HCT116 (cell line): Measurements from ENCODE around the gene HHATL. TPM values are rescaled to one million over a fixed set of nuclear protein-coding genes. Genes with fewer than 3 reads are reported as not detected.
A peak's percentile ranks its signal among the peaks of the same experiment; 100 is the strongest.

ENCODE experiments used
- ATAC-seq: fragments of 200-7000 bp; cut with Tn5 transposase; 2 replicates; pipeline ENCODE4 v1.9.1; 2020; ENCODE audit warnings: mild to moderate bottlenecking, moderate library complexity
- BruUV-seq: library from RNA; stranded (reverse); fragments of 400-500 nt; replicated peaks from 2 replicates; lab custom pipeline; 2021; lab: Mats Ljungman, UMichigan
- CTCF ChIA-PET: fragments of 300-600 bp; sonication (Branson Sonifier 250); formaldehyde crosslinking; loops from one replicate; lab custom pipeline; 2021; ENCODE audit warnings: antibody characterized with exemption; lab: Charles Lee
- POLR2A ChIA-PET: fragments of 300-600, 350-600 bp; sonication (Branson Sonifier 250); formaldehyde crosslinking; loops from one replicate; lab custom pipeline; 2021; ENCODE audit warnings: antibody characterized with exemption; lab: Charles Lee
- RAD21 ChIA-PET, 2 experiments: fragments of 300-600 bp; sonication (Branson Sonifier 250); formaldehyde crosslinking; loops; one replicate each; lab custom pipeline; 2023; ENCODE audit warnings: low total read pairs in 2 of 2; ENCODE audit not compliant: uncharacterized antibody in 2 of 2, unreplicated experiment in 2 of 2, low non-redundant PET in 1 of 2; lab: Charles Lee
- DNase-seq: peaks from one replicate; pipeline ENCODE4 v3.0.0-alpha.2; 2010; ENCODE audit warnings: low read depth, low spot score
- H2AFZ ChIP-seq: fragments of 200-600 bp; shearing (Covaris generic), sonication (generic); 2 replicates; pipeline ENCODE4 v1.6.1; 2017; ENCODE audit warnings: low read depth, mixed run types, mixed read lengths, antibody characterized with exemption, low read length; ENCODE audit not compliant: poor library complexity, severe bottlenecking
- H3K27ac ChIP-seq: 2 replicates; pipeline ENCODE4 v1.5.1; 2012; ENCODE audit warnings: low read depth, low read length
- H3K27me3 ChIP-seq: fragments of 200-600 bp; sonication (generic); 2 replicates; pipeline ENCODE4 v1.6.1; 2016; ENCODE audit warnings: mixed run types, low read length, mixed read lengths; ENCODE audit not compliant: insufficient read depth
- H3K36me3 ChIP-seq, 2 experiments: fragments of 200-500 bp in 1 of 2; fragments of 200-600 bp in 1 of 2; sonication (Bioruptor generic) in 1 of 2; sonication (generic) in 1 of 2; 2 replicates each; pipeline versions ENCODE4 v1.5.1 to v1.6.1; 2014 to 2016; ENCODE audit warnings: low read length in 2 of 2, inconsistent platforms in 1 of 2, mixed read lengths in 1 of 2, mixed run types in 1 of 2; ENCODE audit not compliant: insufficient read depth in 2 of 2, control insufficient read depth in 1 of 2
- H3K4me1 ChIP-seq, 2 experiments: fragments of 200-600 bp in 1 of 2; sonication (generic) in 1 of 2; 2 replicates each; pipeline versions ENCODE4 v1.5.1 to v1.6.1; 2012 to 2017; ENCODE audit warnings: low read length in 2 of 2, inconsistent platforms in 1 of 2, mild to moderate bottlenecking in 1 of 2, mixed read lengths in 1 of 2, mixed run types in 1 of 2, moderate library complexity in 1 of 2; ENCODE audit not compliant: insufficient read depth in 2 of 2, control insufficient read depth in 1 of 2
- H3K4me2 ChIP-seq: fragments of 200-600 bp; sonication (generic); 2 replicates; pipeline ENCODE4 v1.6.1; 2017; ENCODE audit warnings: mixed run types, low read length, mixed read lengths
- H3K4me3 ChIP-seq, 2 experiments: fragments of 200-600 bp in 1 of 2; sonication (generic) in 1 of 2; replicated peaks in 1 of 2; 2 replicates each; pipeline ENCODE4 v1.5.1; 2011 to 2016; ENCODE audit warnings: low read length in 2 of 2, control low read depth in 1 of 2, low read depth in 1 of 2, mild to moderate bottlenecking in 1 of 2, mixed read lengths in 1 of 2, mixed run types in 1 of 2
- H3K79me2 ChIP-seq: fragments of 200-600 bp; sonication (generic); 2 replicates; pipeline ENCODE4 v1.6.1; 2017; ENCODE audit warnings: mild to moderate bottlenecking, mixed run types, low read length, moderate library complexity, mixed read lengths; ENCODE audit not compliant: insufficient read depth
- H3K9ac ChIP-seq: fragments of 200-600 bp; sonication (generic); 2 replicates; pipeline ENCODE4 v1.6.1; 2016; ENCODE audit warnings: low read length, mixed read lengths
- H3K9me2 ChIP-seq: fragments of 200-600 bp; sonication (generic), shearing (Covaris generic); 2 replicates; pipeline ENCODE4 v1.6.1; 2017; ENCODE audit warnings: mixed run types, mild to moderate bottlenecking, moderate library complexity; ENCODE audit not compliant: insufficient read depth
- H3K9me3 ChIP-seq, 2 experiments: fragments of 200-500 bp in 1 of 2; fragments of 200-600 bp in 1 of 2; sonication (Bioruptor generic) in 1 of 2; sonication (generic) in 1 of 2; 2 replicates each; pipeline ENCODE4 v1.6.1; 2014 to 2017; ENCODE audit warnings: low read length in 2 of 2, mixed read lengths in 2 of 2, inconsistent platforms in 1 of 2, low read depth in 1 of 2, mild to moderate bottlenecking in 1 of 2, mixed run types in 1 of 2, moderate library complexity in 1 of 2; ENCODE audit not compliant: control insufficient read depth in 1 of 2, insufficient read depth in 1 of 2
- H4K20me1 ChIP-seq: fragments of 200-600 bp; sonication (generic), shearing (Covaris generic); 2 replicates; pipeline ENCODE4 v1.6.1; 2017; ENCODE audit warnings: mixed run types, mild to moderate bottlenecking, moderate library complexity; ENCODE audit not compliant: insufficient read depth
- ATF3 ChIP-seq: IDR thresholded peaks from 2 replicates; pipeline ENCODE4 v1.6.1; 2012
- CBX3 ChIP-seq: IDR thresholded peaks from 2 replicates; pipeline ENCODE4 v1.6.1; 2012; ENCODE audit warnings: low read depth
- CEBPB ChIP-seq: IDR thresholded peaks from 2 replicates; pipeline ENCODE4 v1.6.1; 2012; ENCODE audit warnings: low read depth
- CTCF ChIP-seq, 3 experiments: fragments of 200-600 bp in 1 of 3; sonication (generic) in 1 of 3; IDR thresholded peaks in 2 of 3; conservative IDR thresholded peaks in 1 of 3; 2 replicates each; pipeline ENCODE4 v1.5.1; 2012 to 2017; ENCODE audit warnings: low read depth in 2 of 3, low read length in 2 of 3, antibody characterized with exemption in 1 of 3, borderline replicate concordance in 1 of 3, control low read depth in 1 of 3, mild to moderate bottlenecking in 1 of 3, mixed read lengths in 1 of 3, mixed run types in 1 of 3, moderate library complexity in 1 of 3; ENCODE audit not compliant: insufficient read depth in 1 of 3
- EGR1 ChIP-seq: IDR thresholded peaks from 2 replicates; pipeline ENCODE4 v1.6.1; 2012; ENCODE audit warnings: low read depth
- ELF1 ChIP-seq: IDR thresholded peaks from 2 replicates; pipeline ENCODE4 v1.6.1; 2012; ENCODE audit warnings: low read depth, borderline replicate concordance
- EZH2phosphoT487 ChIP-seq: fragments of 200-600 bp; IDR thresholded peaks from 2 replicates; pipeline ENCODE4 v1.6.1; 2018; ENCODE audit warnings: antibody characterized with exemption, borderline replicate concordance
- FOSL1 ChIP-seq: IDR thresholded peaks from 2 replicates; pipeline ENCODE4 v1.6.1; 2012; ENCODE audit warnings: low read depth
- JUND ChIP-seq: IDR thresholded peaks from 2 replicates; pipeline ENCODE4 v1.6.1; 2012
- POLR2A ChIP-seq: IDR thresholded peaks from 2 replicates; pipeline ENCODE4 v1.7.0; 2011; ENCODE audit warnings: borderline replicate concordance; ENCODE audit not compliant: insufficient read depth, insufficient read length; ENCODE audit errors: extremely low read depth
- POLR2AphosphoS5 ChIP-seq: IDR thresholded peaks from 2 replicates; pipeline ENCODE4 v1.6.1; 2011; ENCODE audit warnings: mild to moderate bottlenecking, low read depth, low read length, moderate library complexity
- REST ChIP-seq: IDR thresholded peaks from 2 replicates; pipeline ENCODE4 v1.6.1; 2012; ENCODE audit warnings: low read depth
- SIN3A ChIP-seq: IDR thresholded peaks from 2 replicates; pipeline ENCODE4 v1.6.1; 2012; ENCODE audit warnings: low read depth
- SP1 ChIP-seq: IDR thresholded peaks from 2 replicates; pipeline ENCODE4 v1.6.1; 2012; ENCODE audit warnings: low read depth
- SRF ChIP-seq: IDR thresholded peaks from 2 replicates; pipeline ENCODE4 v1.6.1; 2012; ENCODE audit warnings: low read depth
- TCF7L2 ChIP-seq: IDR thresholded peaks from 2 replicates; pipeline ENCODE4 v1.7.0; 2011; ENCODE audit warnings: borderline replicate concordance, inconsistent platforms; ENCODE audit not compliant: insufficient read depth, insufficient read length; ENCODE audit errors: extremely low read depth
- ZBTB33 ChIP-seq: IDR thresholded peaks from 2 replicates; pipeline ENCODE4 v1.6.1; 2011; ENCODE audit warnings: mild to moderate bottlenecking, low read length, moderate library complexity; ENCODE audit not compliant: insufficient replicate concordance; ENCODE audit errors: extremely low read depth
- ZFX ChIP-seq: fragments of 450-650 bp; IDR thresholded peaks from 2 replicates; pipeline ENCODE4 v1.6.1; 2017
- ZNF274 ChIP-seq: fragments of 200-500 bp; sonication (Bioruptor generic); IDR thresholded peaks from 2 replicates; pipeline ENCODE4 v1.6.1; 2014; ENCODE audit warnings: mild to moderate bottlenecking, low read depth, low read length, inconsistent platforms
- intact Hi-C: fragments of 100-400 bp; cut with micrococcal nuclease; formaldehyde crosslinking; loops from 2 replicates; pipeline ENCODE4 v1.10.0; 2022
- total RNA-seq: library from RNA; stranded (reverse); gene quantifications from one replicate; pipeline ENCODE4 v1.2.1, GENCODE V29; 2021; ENCODE audit not compliant: unreplicated experiment

The HHATL gene
- total RNA-seq, 1 experiment from 2014 or later, result 0.52 TPM

GRCh38 chr3:42667096-42667522 is 35.5 kb downstream of the HHATL start:
- peak; percentile 12; the same call in 1 of the 2 replicates for ATAC-seq
- no TSS peak for BruUV-seq
- Histone ChIP-seq H3K9ac (no peak overlapping the region), H3K36me3 (no peaks in the 10 kb centered on the region), H3K27ac (no peak overlapping the region), H3K9me2 (no peaks in the 10 kb centered on the region), H3K4me3 (no peak overlapping the region), H3K4me2 (no peak overlapping the region), H3K4me1 (no peaks in the 10 kb centered on the region), H2AFZ (no peak overlapping the region), H3K79me2 (no peaks in the 10 kb centered on the region), H3K27me3 (no peaks in the 10 kb centered on the region), H4K20me1 (no peaks in the 10 kb centered on the region), H3K9me3 (no peaks in the 10 kb centered on the region)
- no peak for DNase-seq
- intact Hi-C loops, result no loop called here
- POLR2A ChIA-PET, result no interaction called here
- no peak for TF ChIP-seq SP1
- no peak for TF ChIP-seq TCF7L2
- TF ChIP-seq SRF, result no peak
- TF ChIP-seq EZH2phosphoT487, result no peak
- no peak for TF ChIP-seq REST
- no peak for TF ChIP-seq EGR1
- no peak for TF ChIP-seq ATF3
- TF ChIP-seq POLR2A, result no peak
- TF ChIP-seq CTCF (IDR thresholded peaks at IDR 0.05 in 2 of 3, conservative IDR thresholded peaks at IDR 0.05 in 1 of 3; ENCODE audit: borderline replicate concordance in 1 of 3, insufficient read depth in 1 of 3, low read depth in 2 of 3, low read length in 2 of 3), result no peak
- no peak for TF ChIP-seq ELF1
- no peak for TF ChIP-seq ZBTB33
- TF ChIP-seq ZNF274, result no peak
- TF ChIP-seq SIN3A, result no peak
- no peak for TF ChIP-seq ZFX
- TF ChIP-seq FOSL1, result no peak
- TF ChIP-seq CBX3, result no peak
- no peak for TF ChIP-seq CEBPB
- no peak; the same call in 1 of the 2 replicates for TF ChIP-seq JUND
- no peak; the same call in none of the 2 replicates for TF ChIP-seq POLR2AphosphoS5
- RAD21 ChIA-PET, result no interaction called here
- CTCF ChIA-PET, result no interaction called here
